ENCODE measurements around the gene HTRA1. TPM values are rescaled to one million over a fixed set of nuclear protein-coding genes. Genes with fewer than 3 reads are reported as not detected.

Gene HTRA1
- total RNA-seq, 1 donor from 2014 or later, result 3.5 TPM

DNA sequence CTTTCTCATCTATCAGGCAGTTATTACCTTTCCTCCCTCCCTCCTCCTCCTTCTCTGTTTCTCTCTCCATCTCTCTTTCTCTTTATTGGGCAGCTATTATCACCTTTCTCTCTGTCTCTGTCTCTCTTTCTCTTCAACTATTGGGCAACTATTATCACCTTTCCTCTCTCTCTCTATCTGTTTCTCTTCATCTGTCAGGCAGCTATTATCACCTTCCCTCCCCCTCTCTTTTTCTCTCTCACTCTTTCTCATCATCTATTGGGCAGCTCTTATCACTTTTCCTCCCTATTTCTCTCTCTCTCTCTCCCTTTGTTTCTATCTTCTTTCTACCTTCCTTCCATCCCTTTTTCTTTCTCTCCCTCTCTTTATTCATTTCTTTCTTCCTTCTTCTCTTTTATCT, 100.4 kb downstream of the HTRA1 start:
- Mint-ChIP-seq H3K4me1 (ENCODE audit: low read depth) (peaks cover 13% of the 10 kb centered on the region), H3K27ac (no peak overlapping the region), H3K36me3 (ENCODE audit: insufficient read depth) (no peaks in the 10 kb centered on the region), H3K4me3 (ENCODE audit: low read depth) (no peak overlapping the region), H3K27me3 (peaks cover 68% of the 10 kb centered on the region), H3K9me3 (ENCODE audit: low read depth) (no peaks in the 10 kb centered on the region)
- DNase-seq (ENCODE audit: low spot score, unreplicated experiment), result no peak
- TF ChIP-seq, protein P1, sequence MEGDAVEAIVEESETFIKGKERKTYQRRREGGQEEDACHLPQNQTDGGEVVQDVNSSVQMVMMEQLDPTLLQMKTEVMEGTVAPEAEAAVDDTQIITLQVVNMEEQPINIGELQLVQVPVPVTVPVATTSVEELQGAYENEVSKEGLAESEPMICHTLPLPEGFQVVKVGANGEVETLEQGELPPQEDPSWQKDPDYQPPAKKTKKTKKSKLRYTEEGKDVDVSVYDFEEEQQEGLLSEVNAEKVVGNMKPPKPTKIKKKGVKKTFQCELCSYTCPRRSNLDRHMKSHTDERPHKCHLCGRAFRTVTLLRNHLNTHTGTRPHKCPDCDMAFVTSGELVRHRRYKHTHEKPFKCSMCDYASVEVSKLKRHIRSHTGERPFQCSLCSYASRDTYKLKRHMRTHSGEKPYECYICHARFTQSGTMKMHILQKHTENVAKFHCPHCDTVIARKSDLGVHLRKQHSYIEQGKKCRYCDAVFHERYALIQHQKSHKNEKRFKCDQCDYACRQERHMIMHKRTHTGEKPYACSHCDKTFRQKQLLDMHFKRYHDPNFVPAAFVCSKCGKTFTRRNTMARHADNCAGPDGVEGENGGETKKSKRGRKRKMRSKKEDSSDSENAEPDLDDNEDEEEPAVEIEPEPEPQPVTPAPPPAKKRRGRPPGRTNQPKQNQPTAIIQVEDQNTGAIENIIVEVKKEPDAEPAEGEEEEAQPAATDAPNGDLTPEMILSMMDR (IDR thresholded peaks at IDR 0.05; ENCODE audit: unreplicated experiment), result no peak

Small RNA genes within 50 kb of the gene (microRNA-seq; reads per million reads assigned to microRNA genes)
- gene MIR3941 (ENCODE audit: borderline number of aligned reads, unreplicated experiment), result not detected

Other genes with a start within 250 kb of the HTRA1 start
- not detected in 2 replicates for gene BTBD16, start 190.3 kb upstream of the HTRA1 start, total RNA-seq
- gene PLEKHA1, start 86.8 kb upstream of the HTRA1 start, total RNA-seq, result 44.0 and 44.3 TPM in 2 replicates
- not detected in 2 replicates for gene ARMS2, start 6.9 kb upstream of the HTRA1 start, total RNA-seq
- gene DMBT1, start 99.2 kb downstream of the HTRA1 start, total RNA-seq, result 0.64 and 1.0 TPM in 2 replicates
- not detected in 2 replicates for gene C10orf120, start 238.3 kb downstream of the HTRA1 start, total RNA-seq